Activated CD8-positive, alpha-beta memory T cell treated with anti-CD3 and anti-CD28 coated beads, Interleukin-2, amount 50 U/mL, for 48 hours (primary cell): ENCODE results near the gene LMF1.
"Not testable (repeated sequence)": the region's sequence is repeated elsewhere in the genome, so short reads cannot be mapped to it uniquely, and the experiment has no call there.

ENCODE experiments used
- DNase-seq: peaks from one replicate; pipeline ENCODE4 v3.0.0-alpha.2; 2020

The LMF1 gene

GRCh38 chr16:842711-843560, 127.8 kb downstream of the LMF1 start:
- no peak for DNase-seq

GRCh38 chr16:842061-842476, 128.7 kb downstream of the LMF1 start:
- no peak for DNase-seq

- no peak for DNase-seq
Measured at GRCh38 chr16:841455-842060, 129.2 kb downstream of the LMF1 start.

- DNase-seq = no peak
Measured at GRCh38 chr16:840561-841454, 130.0 kb downstream of the LMF1 start.

- no peak for DNase-seq
Measured at GRCh38 chr16:839643-840408, 131.0 kb downstream of the LMF1 start.

GRCh38 chr16:838741-839140, 132.0 kb downstream of the LMF1 start:
- no peak for DNase-seq

- not testable (repeated sequence) for DNase-seq
Measured at GRCh38 chr16:836822-837221, 134.0 kb downstream of the LMF1 start.

GRCh38 chr16:836221-836620, 134.6 kb downstream of the LMF1 start:
- DNase-seq = no peak

- no peak for DNase-seq
Measured at GRCh38 chr16:835373-835772, 135.4 kb downstream of the LMF1 start.

- DNase-seq = no peak
Measured at GRCh38 chr16:833411-833810, 137.4 kb downstream of the LMF1 start.

GRCh38 chr16:832652-833336, 138.0 kb downstream of the LMF1 start:
- DNase-seq = no peak

- DNase-seq = no peak
Measured at GRCh38 chr16:831571-832413, 139.0 kb downstream of the LMF1 start.

- no peak for DNase-seq
Measured at GRCh38 chr16:830871-831570, 139.8 kb downstream of the LMF1 start.

- DNase-seq = no peak
Measured at GRCh38 chr16:830107-830870, 140.5 kb downstream of the LMF1 start.

GRCh38 chr16:828891-829290, 141.9 kb downstream of the LMF1 start:
- no peak for DNase-seq

GRCh38 chr16:827513-827912, 143.3 kb downstream of the LMF1 start:
- no peak for DNase-seq

GRCh38 chr16:825341-826061, 145.3 kb downstream of the LMF1 start:
- no peak for DNase-seq

- no peak for DNase-seq
Measured at GRCh38 chr16:824601-825000, 146.2 kb downstream of the LMF1 start.

- no peak for DNase-seq
Measured at GRCh38 chr16:824194-824593, 146.6 kb downstream of the LMF1 start.
